ENCODE measurements around the gene CASP1.

The CASP1 gene

DNA sequence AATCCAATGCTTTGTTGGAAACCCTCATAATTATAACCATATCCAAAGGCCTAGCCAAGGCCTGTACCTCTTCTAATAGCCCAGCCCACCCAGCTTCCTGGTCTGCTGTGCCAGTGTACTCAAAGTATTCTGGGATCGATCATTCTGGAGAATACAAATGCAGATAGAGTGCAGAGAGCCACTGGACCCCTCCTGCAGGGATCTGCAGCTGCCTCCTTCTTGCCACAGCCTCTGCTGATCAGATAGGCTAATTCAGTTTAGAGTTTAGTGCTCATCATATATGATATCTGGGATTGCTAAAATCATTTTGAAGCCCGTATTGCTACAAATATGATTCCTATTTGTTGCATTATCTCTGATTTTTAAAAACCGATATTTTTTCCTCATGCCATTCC lies 29.5 kb downstream of the CASP1 start:
- no peaks in the 10 kb centered on the region for H3K79me2 ChIP-seq
- H3K36me3 ChIP-seq (ENCODE audit: control insufficient read depth, insufficient read depth, low read length) = no peaks in the 10 kb centered on the region
- H3K9ac ChIP-seq = no peak overlapping the region
- no peaks in the 10 kb centered on the region for H3K9me3 ChIP-seq (ENCODE audit: control insufficient read depth, low read length)
- TF ChIP-seq, protein P1, sequence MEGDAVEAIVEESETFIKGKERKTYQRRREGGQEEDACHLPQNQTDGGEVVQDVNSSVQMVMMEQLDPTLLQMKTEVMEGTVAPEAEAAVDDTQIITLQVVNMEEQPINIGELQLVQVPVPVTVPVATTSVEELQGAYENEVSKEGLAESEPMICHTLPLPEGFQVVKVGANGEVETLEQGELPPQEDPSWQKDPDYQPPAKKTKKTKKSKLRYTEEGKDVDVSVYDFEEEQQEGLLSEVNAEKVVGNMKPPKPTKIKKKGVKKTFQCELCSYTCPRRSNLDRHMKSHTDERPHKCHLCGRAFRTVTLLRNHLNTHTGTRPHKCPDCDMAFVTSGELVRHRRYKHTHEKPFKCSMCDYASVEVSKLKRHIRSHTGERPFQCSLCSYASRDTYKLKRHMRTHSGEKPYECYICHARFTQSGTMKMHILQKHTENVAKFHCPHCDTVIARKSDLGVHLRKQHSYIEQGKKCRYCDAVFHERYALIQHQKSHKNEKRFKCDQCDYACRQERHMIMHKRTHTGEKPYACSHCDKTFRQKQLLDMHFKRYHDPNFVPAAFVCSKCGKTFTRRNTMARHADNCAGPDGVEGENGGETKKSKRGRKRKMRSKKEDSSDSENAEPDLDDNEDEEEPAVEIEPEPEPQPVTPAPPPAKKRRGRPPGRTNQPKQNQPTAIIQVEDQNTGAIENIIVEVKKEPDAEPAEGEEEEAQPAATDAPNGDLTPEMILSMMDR (IDR thresholded peaks at IDR 0.05) = no peak
- no peak overlapping the region for H2AFZ ChIP-seq
- no peaks in the 10 kb centered on the region for H3K27me3 ChIP-seq (ENCODE audit: control insufficient read depth, insufficient read depth, low read length)
- no peak overlapping the region for H3K4me3 ChIP-seq (ENCODE audit: low read depth, low read length)
- H3K27ac ChIP-seq = no peak overlapping the region
- no peaks in the 10 kb centered on the region for H3K4me1 ChIP-seq
- H3K4me2 ChIP-seq (ENCODE audit: low read length) = no peak overlapping the region

DNA sequence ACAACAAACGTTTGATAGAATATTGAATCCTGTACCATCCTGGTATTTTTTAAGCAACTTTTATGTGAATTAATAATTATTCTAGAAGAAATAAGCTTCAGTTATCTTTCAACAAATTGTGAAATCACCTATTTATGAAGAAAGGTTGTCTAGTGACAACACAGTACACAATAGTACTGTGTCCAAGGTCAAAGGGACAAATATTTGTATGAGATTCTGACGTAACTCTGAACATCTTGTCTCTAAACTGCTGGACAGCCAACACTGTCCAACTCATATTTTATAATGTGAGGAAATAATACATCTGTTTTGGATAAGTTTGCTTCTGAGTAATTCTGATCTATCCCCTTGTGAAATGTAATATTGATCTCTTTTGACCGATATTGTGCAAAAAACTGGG lies 30.9 kb downstream of the CASP1 start:
- H3K9me3 ChIP-seq (ENCODE audit: control insufficient read depth, low read length) = no peaks in the 10 kb centered on the region
- no peak overlapping the region for H3K4me3 ChIP-seq (ENCODE audit: low read depth, low read length)
- H3K9ac ChIP-seq = no peak overlapping the region
- no peaks in the 10 kb centered on the region for H3K79me2 ChIP-seq
- H2AFZ ChIP-seq = no peak overlapping the region
- TF ChIP-seq, protein P1 (IDR thresholded peaks at IDR 0.05) = no peak
- H3K27me3 ChIP-seq (ENCODE audit: control insufficient read depth, insufficient read depth, low read length) = no peaks in the 10 kb centered on the region
- H3K36me3 ChIP-seq (ENCODE audit: control insufficient read depth, insufficient read depth, low read length) = no peaks in the 10 kb centered on the region
- H3K4me1 ChIP-seq = no peaks in the 10 kb centered on the region
- no peak overlapping the region for H3K27ac ChIP-seq
- H3K4me2 ChIP-seq (ENCODE audit: low read length) = no peak overlapping the region

- Histone ChIP-seq H2AFZ (no peak overlapping the region), H3K36me3 (ENCODE audit: control insufficient read depth, insufficient read depth, low read length) (no peaks in the 10 kb centered on the region), H3K4me1 (no peaks in the 10 kb centered on the region), H3K9ac (no peak overlapping the region), H3K9me3 (ENCODE audit: control insufficient read depth, low read length) (no peaks in the 10 kb centered on the region), H3K27ac (no peak overlapping the region), H3K4me3 (ENCODE audit: low read depth, low read length) (no peak overlapping the region), H3K4me2 (ENCODE audit: low read length) (no peak overlapping the region), H3K79me2 (no peaks in the 10 kb centered on the region), H3K27me3 (ENCODE audit: control insufficient read depth, insufficient read depth, low read length) (no peaks in the 10 kb centered on the region)
- TF ChIP-seq, protein P1 (IDR thresholded peaks at IDR 0.05) = no peak
Measured at GRCh38 chr11:105003151-105003550, 31.8 kb downstream of the CASP1 start.

- H3K9ac ChIP-seq = no peak overlapping the region
- no peaks in the 10 kb centered on the region for H3K79me2 ChIP-seq
- H3K4me1 ChIP-seq = no peaks in the 10 kb centered on the region
- no peaks in the 10 kb centered on the region for H3K9me3 ChIP-seq (ENCODE audit: control insufficient read depth, low read length)
- H3K36me3 ChIP-seq (ENCODE audit: control insufficient read depth, insufficient read depth, low read length) = no peaks in the 10 kb centered on the region
- TF ChIP-seq, protein P1 (IDR thresholded peaks at IDR 0.05) = no peak
- H3K4me2 ChIP-seq (ENCODE audit: low read length) = no peak overlapping the region
- H3K27me3 ChIP-seq (ENCODE audit: control insufficient read depth, insufficient read depth, low read length) = no peaks in the 10 kb centered on the region
- no peak overlapping the region for H2AFZ ChIP-seq
- no peak overlapping the region for H3K4me3 ChIP-seq (ENCODE audit: low read depth, low read length)
- no peak overlapping the region for H3K27ac ChIP-seq
Measured at GRCh38 chr11:105000797-105001196, 34.1 kb downstream of the CASP1 start.

DNA sequence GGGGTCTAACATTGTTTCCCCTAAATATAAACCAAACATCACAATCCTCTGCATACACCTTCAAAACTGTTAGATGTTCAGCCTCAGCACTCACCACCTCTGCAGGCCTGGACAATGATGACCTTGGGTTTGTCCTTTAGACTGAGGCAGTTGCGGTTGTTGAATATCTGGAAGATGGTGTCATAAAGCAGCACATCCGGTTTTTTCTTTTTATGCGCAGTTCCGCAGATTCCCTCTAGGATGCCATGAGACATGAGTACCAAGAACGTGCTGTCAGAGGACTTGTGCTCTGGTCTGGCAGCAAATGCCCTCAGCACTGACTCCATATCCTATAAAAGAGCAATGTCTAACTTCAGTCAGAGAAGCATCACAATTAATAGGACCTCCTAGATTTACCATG lies 34.8 kb downstream of the CASP1 start:
- Histone ChIP-seq H3K4me3 (ENCODE audit: low read depth, low read length) (no peak overlapping the region), H3K4me2 (ENCODE audit: low read length) (no peak overlapping the region), H3K27ac (no peak overlapping the region), H3K27me3 (ENCODE audit: control insufficient read depth, insufficient read depth, low read length) (no peaks in the 10 kb centered on the region), H3K36me3 (ENCODE audit: control insufficient read depth, insufficient read depth, low read length) (no peaks in the 10 kb centered on the region), H3K9ac (no peak overlapping the region), H2AFZ (no peak overlapping the region), H3K9me3 (ENCODE audit: control insufficient read depth, low read length) (no peaks in the 10 kb centered on the region), H3K79me2 (no peaks in the 10 kb centered on the region), H3K4me1 (no peaks in the 10 kb centered on the region)
- TF ChIP-seq, protein P1 (IDR thresholded peaks at IDR 0.05) = no peak

Data from parathyroid adenoma (tissue), 2 donors.